ENCODE results near the gene MUC5B. TPM values are rescaled to one million over a fixed set of nuclear protein-coding genes. Genes with fewer than 3 reads are reported as not detected.
"Not testable (repeated sequence)": the region's sequence is repeated elsewhere in the genome, so short reads cannot be mapped to it uniquely, and the experiment has no call there.

Gene MUC5B
- total RNA-seq, 1 donor = not detected

DNA sequence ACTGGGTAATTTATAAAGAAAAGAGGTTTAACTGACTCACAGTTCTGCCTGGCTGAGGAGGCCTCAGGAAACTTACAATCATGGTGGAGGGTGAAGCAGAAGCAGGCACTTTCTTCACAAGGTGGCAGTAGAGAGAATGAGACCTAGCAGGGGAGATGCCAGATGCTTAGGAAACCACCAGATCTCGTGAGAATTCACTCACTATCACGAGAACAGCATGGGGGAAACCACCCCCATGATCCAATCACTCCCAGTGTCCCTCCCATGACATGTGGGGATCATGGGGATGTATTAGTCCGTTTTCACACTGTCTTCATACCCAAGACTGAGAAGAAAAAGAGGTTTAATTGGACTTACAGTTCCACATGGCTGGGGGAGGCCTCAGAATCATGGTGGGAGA, 41.6 kb downstream of the MUC5B start:
- peak; percentile 75 for DNase-seq (ENCODE audit: low read depth)
- TF ChIP-seq CTCF (IDR thresholded peaks at IDR 0.05; ENCODE audit: insufficient read depth, low read length) = peak; percentile 52
- H3K4me3 ChIP-seq (ENCODE audit: low read depth, low read length) = not testable (repeated sequence)

- DNase-seq (ENCODE audit: low read depth); H3K4me3 ChIP-seq (ENCODE audit: low read depth, low read length): not testable (repeated sequence)
These were observed 42.6 kb downstream of the MUC5B start for GRCh38 chr11:1265480-1265879.

- not testable (repeated sequence) for DNase-seq (ENCODE audit: low read depth); H3K4me3 ChIP-seq (ENCODE audit: low read depth, low read length)
These were observed 44.1 kb downstream of the MUC5B start for GRCh38 chr11:1266976-1267375.

GRCh38 chr11:1267441-1268100, 44.7 kb downstream of the MUC5B start:
- TF ChIP-seq CTCF (IDR thresholded peaks at IDR 0.05; ENCODE audit: insufficient read depth, low read length) = no peak
- no peak for DNase-seq (ENCODE audit: low read depth)
- H3K4me3 ChIP-seq (ENCODE audit: low read depth, low read length) = no peak overlapping the region

- H3K4me3 ChIP-seq (ENCODE audit: low read depth, low read length) = no peak overlapping the region
- DNase-seq (ENCODE audit: low read depth) = no peak
- TF ChIP-seq CTCF (IDR thresholded peaks at IDR 0.05; ENCODE audit: insufficient read depth, low read length) = no peak
These were observed 47.1 kb downstream of the MUC5B start for GRCh38 chr11:1269957-1270356.

DNA sequence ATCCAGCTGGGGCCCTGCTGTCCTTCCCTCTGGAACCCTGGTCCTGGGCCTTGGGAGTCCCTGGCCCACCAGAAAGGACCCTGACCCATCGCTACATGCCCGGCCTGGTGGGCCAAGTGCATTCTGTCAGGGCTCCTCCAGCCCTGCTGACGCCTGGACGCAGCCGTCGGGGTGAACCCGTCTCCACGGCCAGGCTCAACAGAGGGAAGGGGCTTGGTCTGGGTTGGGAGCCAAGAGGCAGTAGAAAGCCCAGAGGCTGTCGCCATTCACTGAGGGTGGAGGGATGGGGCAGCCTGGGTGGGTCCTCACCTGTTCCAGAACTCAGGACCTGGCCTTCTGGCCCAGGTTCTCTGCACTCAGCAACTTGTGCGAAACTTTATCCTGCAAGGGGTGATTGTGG, 47.6 kb downstream of the MUC5B start:
- TF ChIP-seq CTCF (IDR thresholded peaks at IDR 0.05; ENCODE audit: insufficient read depth, low read length) = no peak
- H3K4me3 ChIP-seq (ENCODE audit: low read depth, low read length) = no peak overlapping the region
- no peak for DNase-seq (ENCODE audit: low read depth)

- TF ChIP-seq CTCF (IDR thresholded peaks at IDR 0.05; ENCODE audit: insufficient read depth, low read length) = no peak
- DNase-seq (ENCODE audit: low read depth) = no peak
- no peak overlapping the region for H3K4me3 ChIP-seq (ENCODE audit: low read depth, low read length)
These were observed 48.1 kb downstream of the MUC5B start for GRCh38 chr11:1271002-1271401.

DNA sequence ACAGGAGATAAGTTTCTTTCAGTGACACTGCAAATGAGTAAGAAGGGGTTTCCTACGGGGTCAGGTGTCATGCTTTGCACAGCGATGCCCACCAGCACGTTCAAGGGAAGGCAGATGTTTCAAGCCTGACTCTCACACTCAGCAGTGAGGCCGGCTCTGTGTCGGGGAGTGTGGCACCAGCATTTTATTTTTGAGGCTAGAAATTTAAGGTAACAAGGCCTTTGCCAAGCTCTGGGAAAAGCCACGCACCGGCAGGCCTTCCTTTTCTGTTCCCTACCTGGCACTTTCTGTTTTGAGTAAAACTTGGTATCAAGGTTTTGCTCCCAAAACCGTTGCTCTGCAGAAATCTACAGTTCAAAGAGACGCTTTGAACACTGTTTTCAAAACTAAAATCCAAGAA, 48.5 kb downstream of the MUC5B start:
- DNase-seq (ENCODE audit: low read depth) = no peak
- no peak for TF ChIP-seq CTCF (IDR thresholded peaks at IDR 0.05; ENCODE audit: insufficient read depth, low read length)

More for the DNA sequence above, 48.5 kb downstream of the MUC5B start:
- no peak overlapping the region for H3K4me3 ChIP-seq (ENCODE audit: low read depth, low read length)

Measured in fibroblast of the aortic adventitia (primary cell).